GM12891 (cell line): ENCODE measurements around the gene MMRN2.

Experiments
- POLR2A ChIP-seq: IDR thresholded peaks from 2 replicates; pipeline ENCODE4 v1.6.1; 2011; ENCODE audit warnings: low read depth, low read length, control low read depth
- POLR2AphosphoS5 ChIP-seq: IDR thresholded peaks from 2 replicates; pipeline ENCODE4 v1.6.1; 2011; ENCODE audit warnings: low read depth, low read length, control low read depth

- no peak for TF ChIP-seq POLR2A
- TF ChIP-seq POLR2AphosphoS5: no peak
Measured at GRCh38 chr10:86936661-86937501, 20.5 kb downstream of the MMRN2 start.
